ENCODE data around the gene MOGAT3.

Gene MOGAT3

GRCh38 chr7:101223528-101223927 lies 22.7 kb upstream of the MOGAT3 start:
- Histone ChIP-seq H3K18ac (ENCODE audit: low read depth in 1 of 2, low read length in 2 of 2) (no peak overlapping the region), H3K14ac (ENCODE audit: low read length in 2 of 2) (no peak overlapping the region), H3K23ac (ENCODE audit: low read length in 2 of 2) (no peak overlapping the region), H3K9ac (ENCODE audit: low read length) (no peak overlapping the region), H3K4me2 (ENCODE audit: low read length, poor library complexity, severe bottlenecking) (no peak overlapping the region), H3K27me3 (ENCODE audit: control insufficient read depth in 1 of 2, insufficient read depth in 1 of 2, low read length in 2 of 2) (no peaks in the 10 kb centered on the region), H4K8ac (ENCODE audit: low read length) (no peak overlapping the region), H3K27ac (ENCODE audit: low read length, poor library complexity, severe bottlenecking) (no peak overlapping the region), H2AFZ (ENCODE audit: low read depth, low read length) (no peak overlapping the region), H2BK5ac (ENCODE audit: low read depth, low read length, poor library complexity, severe bottlenecking) (no peak overlapping the region), H4K91ac (ENCODE audit: low read length) (no peak overlapping the region), H3K36me3 (ENCODE audit: control insufficient read depth in 1 of 2, insufficient read depth in 2 of 2, low read depth in 1 of 2, low read length in 2 of 2) (peaks cover 48 to 54% of the 10 kb centered on the region in 2 experiments), H3K4me3 (ENCODE audit: insufficient read depth in 1 of 2, low read depth in 1 of 2, low read length in 2 of 2) (no peak overlapping the region), H2AK5ac (ENCODE audit: low read length, severe bottlenecking) (no peak overlapping the region), H2BK15ac (ENCODE audit: low read depth, poor library complexity, severe bottlenecking) (no peak overlapping the region), H3K9me3 (ENCODE audit: control insufficient read depth, low read length) (no peaks in the 10 kb centered on the region), H3K4ac (ENCODE audit: low read depth in 1 of 2, low read length in 2 of 2) (no peak overlapping the region), H3K79me1 (replicated peaks; ENCODE audit: low read length, poor library complexity, severe bottlenecking) (peaks cover 28% of the 10 kb centered on the region), H2BK12ac (ENCODE audit: low read length in 2 of 2) (no peak overlapping the region), H3K4me1 (ENCODE audit: control insufficient read depth, insufficient read depth, low read depth, low read length) (peaks cover 11% of the 10 kb centered on the region), H2BK120ac (ENCODE audit: low read depth, low read length) (no peak overlapping the region)
- no peak for DNase-seq
- 98% methylated on average over 14 of the region's 15 CpGs for WGBS

- no peak overlapping the region for H3K23ac ChIP-seq (ENCODE audit: low read length in 2 of 2)
- no peak overlapping the region for H3K4ac ChIP-seq (ENCODE audit: low read depth in 1 of 2, low read length in 2 of 2)
These were observed 21.5 kb upstream of the MOGAT3 start for GRCh38 chr7:101222275-101222830.

GRCh38 chr7:101220295-101220694 lies 19.5 kb upstream of the MOGAT3 start:
- no peak overlapping the region for H2BK12ac ChIP-seq (ENCODE audit: low read length in 2 of 2)
- DNase-seq = no peak
- no peak overlapping the region for H3K14ac ChIP-seq (ENCODE audit: low read length in 2 of 2)
- H3K36me3 ChIP-seq (ENCODE audit: control insufficient read depth in 1 of 2, insufficient read depth in 2 of 2, low read depth in 1 of 2, low read length in 2 of 2) = peaks cover 39 to 40% of the 10 kb centered on the region in 2 experiments
- no peak overlapping the region for H3K23ac ChIP-seq (ENCODE audit: low read length in 2 of 2)
- H3K4me1 ChIP-seq (ENCODE audit: control insufficient read depth, insufficient read depth, low read depth, low read length) = peaks cover 22% of the 10 kb centered on the region
- no peak overlapping the region for H3K4me2 ChIP-seq (ENCODE audit: low read length, poor library complexity, severe bottlenecking)
- no peak overlapping the region for H2BK5ac ChIP-seq (ENCODE audit: low read depth, low read length, poor library complexity, severe bottlenecking)
- H2AFZ ChIP-seq (ENCODE audit: low read depth, low read length) = no peak overlapping the region
- H3K27ac ChIP-seq (ENCODE audit: low read length, poor library complexity, severe bottlenecking) = no peak overlapping the region
- H2AK5ac ChIP-seq (ENCODE audit: low read length, severe bottlenecking) = no peak overlapping the region
- H3K18ac ChIP-seq (ENCODE audit: low read depth in 1 of 2, low read length in 2 of 2) = no peak overlapping the region
- no peak overlapping the region for H3K9ac ChIP-seq (ENCODE audit: low read length)
- H3K27me3 ChIP-seq (ENCODE audit: control insufficient read depth in 1 of 2, insufficient read depth in 1 of 2, low read length in 2 of 2) = no peaks in the 10 kb centered on the region
- peaks cover 39% of the 10 kb centered on the region for H3K79me1 ChIP-seq (replicated peaks; ENCODE audit: low read length, poor library complexity, severe bottlenecking)
- no peaks in the 10 kb centered on the region for H3K9me3 ChIP-seq (ENCODE audit: control insufficient read depth, low read length)
- H4K91ac ChIP-seq (ENCODE audit: low read length) = no peak overlapping the region
- WGBS = 94% methylated on average over 5 of the region's 5 CpGs
- no peak overlapping the region for H3K4ac ChIP-seq (ENCODE audit: low read depth in 1 of 2, low read length in 2 of 2)
- no peak overlapping the region for H2BK15ac ChIP-seq (ENCODE audit: low read depth, poor library complexity, severe bottlenecking)
- H3K4me3 ChIP-seq (ENCODE audit: insufficient read depth in 1 of 2, low read depth in 1 of 2, low read length in 2 of 2) = no peak overlapping the region
- H2BK120ac ChIP-seq (ENCODE audit: low read depth, low read length) = no peak overlapping the region
- H4K8ac ChIP-seq (ENCODE audit: low read length) = no peak overlapping the region

More at GRCh38 chr7:101222275-101222830, 21.5 kb upstream of the MOGAT3 start:
- H4K91ac ChIP-seq (ENCODE audit: low read length) = peak overlapping the region; percentile 44
- no peak overlapping the region for H2BK120ac ChIP-seq (ENCODE audit: low read depth, low read length)
- no peak overlapping the region for H3K4me3 ChIP-seq (ENCODE audit: insufficient read depth in 1 of 2, low read depth in 1 of 2, low read length in 2 of 2)
- H3K9me3 ChIP-seq (ENCODE audit: control insufficient read depth, low read length) = no peaks in the 10 kb centered on the region
- peaks cover 43 to 46% of the 10 kb centered on the region in 2 experiments for H3K36me3 ChIP-seq (ENCODE audit: control insufficient read depth in 1 of 2, insufficient read depth in 2 of 2, low read depth in 1 of 2, low read length in 2 of 2)
- peaks cover 11% of the 10 kb centered on the region for H3K4me1 ChIP-seq (ENCODE audit: control insufficient read depth, insufficient read depth, low read depth, low read length)
- H2BK5ac ChIP-seq (ENCODE audit: low read depth, low read length, poor library complexity, severe bottlenecking) = no peak overlapping the region
- no peak overlapping the region for H3K4me2 ChIP-seq (ENCODE audit: low read length, poor library complexity, severe bottlenecking)
- DNase-seq = no peak
- H2AK5ac ChIP-seq (ENCODE audit: low read length, severe bottlenecking) = no peak overlapping the region
- H3K27ac ChIP-seq (ENCODE audit: low read length, poor library complexity, severe bottlenecking) = no peak overlapping the region
- H4K8ac ChIP-seq (ENCODE audit: low read length) = no peak overlapping the region
- H2BK12ac ChIP-seq (ENCODE audit: low read length in 2 of 2) = no peak overlapping the region
- H3K79me1 ChIP-seq (replicated peaks; ENCODE audit: low read length, poor library complexity, severe bottlenecking) = peaks cover 30% of the 10 kb centered on the region
- H3K27me3 ChIP-seq (ENCODE audit: control insufficient read depth in 1 of 2, insufficient read depth in 1 of 2, low read length in 2 of 2) = no peaks in the 10 kb centered on the region
- no peak overlapping the region for H2BK15ac ChIP-seq (ENCODE audit: low read depth, poor library complexity, severe bottlenecking)
- H3K14ac ChIP-seq (ENCODE audit: low read length in 2 of 2) = no peak overlapping the region
- WGBS = 95% methylated on average over 27 of the region's 27 CpGs
- no peak overlapping the region for H2AFZ ChIP-seq (ENCODE audit: low read depth, low read length)
- no peak overlapping the region for H3K18ac ChIP-seq (ENCODE audit: low read depth in 1 of 2, low read length in 2 of 2)
- H3K9ac ChIP-seq (ENCODE audit: low read length) = no peak overlapping the region

- Histone ChIP-seq H3K23ac (ENCODE audit: low read length in 2 of 2) (no peak overlapping the region), H4K91ac (ENCODE audit: low read length) (peak overlapping the region; percentile 52), H3K14ac (ENCODE audit: low read length in 2 of 2) (no peak overlapping the region), H2AK5ac (ENCODE audit: low read length, severe bottlenecking) (peak overlapping the region; percentile 17), H3K9ac (ENCODE audit: low read length) (peak overlapping the region; percentile 95), H3K27me3 (ENCODE audit: control insufficient read depth in 1 of 2, insufficient read depth in 1 of 2, low read length in 2 of 2) (no peaks in the 10 kb centered on the region), H3K27ac (ENCODE audit: low read length, poor library complexity, severe bottlenecking) (peak overlapping the region; percentile 58), H3K9me3 (ENCODE audit: control insufficient read depth, low read length) (no peaks in the 10 kb centered on the region), H2BK12ac (ENCODE audit: low read length in 2 of 2) (peak overlapping the region in 1 of 2 experiments; percentile 2), H3K4me3 (ENCODE audit: insufficient read depth in 1 of 2, low read depth in 1 of 2, low read length in 2 of 2) (peak overlapping the region; percentile 63 to 93), H3K4ac (ENCODE audit: low read depth in 1 of 2, low read length in 2 of 2) (peak overlapping the region in 1 of 2 experiments; percentile 8), H2BK120ac (ENCODE audit: low read depth, low read length) (no peak overlapping the region), H3K4me2 (ENCODE audit: low read length, poor library complexity, severe bottlenecking) (peak overlapping the region; percentile 82), H3K4me1 (ENCODE audit: control insufficient read depth, insufficient read depth, low read depth, low read length) (peaks cover 25% of the 10 kb centered on the region), H2AFZ (ENCODE audit: low read depth, low read length) (peak overlapping the region; percentile 15), H3K79me1 (replicated peaks; ENCODE audit: low read length, poor library complexity, severe bottlenecking) (peaks cover 36% of the 10 kb centered on the region), H4K8ac (ENCODE audit: low read length) (peak overlapping the region; percentile 70), H2BK5ac (ENCODE audit: low read depth, low read length, poor library complexity, severe bottlenecking) (no peak overlapping the region), H3K36me3 (ENCODE audit: control insufficient read depth in 1 of 2, insufficient read depth in 2 of 2, low read depth in 1 of 2, low read length in 2 of 2) (peaks cover 34 to 36% of the 10 kb centered on the region in 2 experiments), H3K18ac (ENCODE audit: low read depth in 1 of 2, low read length in 2 of 2) (no peak overlapping the region), H2BK15ac (ENCODE audit: low read depth, poor library complexity, severe bottlenecking) (no peak overlapping the region)
- DNase-seq = peak; percentile 24
- WGBS = 22% methylated on average over 24 of the region's 26 CpGs
These were observed 17.6 kb upstream of the MOGAT3 start for GRCh38 chr7:101218236-101219125.
